Left cardiac atrium (tissue), 4 donors: Measurements from ENCODE around the gene ALKBH7. TPM values are rescaled to one million over a fixed set of nuclear protein-coding genes. Genes with fewer than 3 reads are reported as not detected.
A peak's percentile ranks its signal among the peaks of the same experiment; 100 is the strongest.
"Not testable (repeated sequence)": the region's sequence is repeated elsewhere in the genome, so short reads cannot be mapped to it uniquely, and the experiment has no call there.

Experiments used
- ATAC-seq, 2 donors: fragments of 200-7000 bp; cut with Tn5 transposase; one replicate each; pipeline ENCODE4 v1.9.1; 2020; ENCODE audit warnings: mild to moderate bottlenecking in 2 of 2, moderate library complexity in 2 of 2
- DNase-seq: peaks from one replicate; pipeline ENCODE4 v3.0.0-alpha.2; 2020
- intact Hi-C, 2 donors: fragments of 100-400 bp; cut with DNase I; formaldehyde crosslinking; loops; one replicate each; pipeline versions ENCODE4 v1.14.1 to v1.15.1; 2022 to 2023
- total RNA-seq, 2 donors: library from RNA; stranded (reverse); fragmentation: NEBNext Ultra II Directional; extraction: Animal tissue kit (Norgen Biotek cat#: 25700); gene quantifications; one replicate each; pipeline ENCODE4 v1.2.1, GENCODE V29; 2021
- donor health status: DM: no; HTN: yes; CAD: no.
- donor health status: DM: no; HTN: yes; CAD: no; lungs with severe emphysema.
- donor health status: DM: yes; HTN: yes; CAD: no.
- donor health status: Dilated cardiomyopathy.

The ALKBH7 gene
- total RNA-seq, 2 donors from 2014 or later = 93.7 to 107 TPM

GRCh38 chr19:6393074-6393982, 20.7 kb downstream of the ALKBH7 start, which contains the start of gene GTF2F1:
TSS of gene GTF2F1 (minus strand) at chr19:6393164. CDS start at chr19:6392995, 169 bp downstream.
- ATAC-seq = peak; percentile 95 to 96
- intact Hi-C loops = no loop called here
- DNase-seq = peak; percentile 97

GRCh38 chr19:6393983-6394412, 21.4 kb downstream of the ALKBH7 start:
- ATAC-seq (no peak), DNase-seq (no peak)
- intact Hi-C loops = no loop called here

GRCh38 chr19:6394831-6395230, 22.2 kb downstream of the ALKBH7 start:
- ATAC-seq (no peak), DNase-seq (no peak)
- intact Hi-C loops = no loop called here

GRCh38 chr19:6396305-6396704, 23.7 kb downstream of the ALKBH7 start:
- DNase-seq (no peak), ATAC-seq (no peak)
- intact Hi-C loops = no loop called here

DNA sequence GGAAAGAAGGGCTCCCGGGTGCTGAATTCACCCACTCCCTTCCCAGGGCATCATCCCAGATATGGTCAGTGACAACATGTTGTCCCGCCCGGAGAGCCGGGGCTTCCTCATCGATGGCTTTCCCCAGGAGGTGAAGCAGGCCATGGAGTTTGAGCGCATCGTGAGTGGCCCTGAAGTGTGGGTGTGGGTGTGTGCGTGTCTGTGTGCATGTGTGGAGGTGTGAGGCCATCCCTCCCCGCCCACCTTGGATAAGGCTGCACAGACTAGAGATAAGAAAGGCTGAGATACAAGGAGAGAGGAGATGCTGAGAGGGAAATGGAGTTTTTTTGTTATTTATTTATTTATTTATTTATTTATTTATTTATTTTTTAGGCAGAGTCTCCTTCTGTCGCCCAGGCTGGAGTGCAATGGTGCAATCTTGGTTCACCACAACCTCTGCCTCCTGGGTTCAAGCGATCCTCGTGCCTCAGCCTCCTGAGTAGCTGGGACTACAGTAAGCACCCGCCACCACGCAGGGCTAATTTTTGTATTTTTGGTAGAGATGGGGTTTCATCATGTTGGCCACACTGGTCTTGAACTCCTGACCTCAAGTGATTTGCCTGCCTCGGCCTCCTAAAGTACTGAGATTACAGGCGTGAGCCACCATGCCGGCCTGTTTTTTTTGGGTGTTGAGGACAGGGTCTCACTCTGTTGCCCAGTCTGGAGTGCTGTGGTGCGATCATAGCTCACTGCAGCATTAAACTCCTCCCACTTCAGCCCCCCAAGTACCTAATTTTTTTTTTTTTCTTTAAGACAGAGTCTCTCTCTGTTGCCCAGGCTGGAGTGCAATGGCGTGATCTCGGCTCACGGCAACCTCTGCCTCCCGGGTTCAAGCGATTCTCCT, 27.7 kb downstream of the ALKBH7 start:
- DNase-seq, intact Hi-C loops, ATAC-seq: not testable (repeated sequence)

GRCh38 chr19:6402058-6402457, 29.5 kb downstream of the ALKBH7 start:
- no peak for ATAC-seq
- intact Hi-C loops = no loop called here
- DNase-seq = no peak

DNA sequence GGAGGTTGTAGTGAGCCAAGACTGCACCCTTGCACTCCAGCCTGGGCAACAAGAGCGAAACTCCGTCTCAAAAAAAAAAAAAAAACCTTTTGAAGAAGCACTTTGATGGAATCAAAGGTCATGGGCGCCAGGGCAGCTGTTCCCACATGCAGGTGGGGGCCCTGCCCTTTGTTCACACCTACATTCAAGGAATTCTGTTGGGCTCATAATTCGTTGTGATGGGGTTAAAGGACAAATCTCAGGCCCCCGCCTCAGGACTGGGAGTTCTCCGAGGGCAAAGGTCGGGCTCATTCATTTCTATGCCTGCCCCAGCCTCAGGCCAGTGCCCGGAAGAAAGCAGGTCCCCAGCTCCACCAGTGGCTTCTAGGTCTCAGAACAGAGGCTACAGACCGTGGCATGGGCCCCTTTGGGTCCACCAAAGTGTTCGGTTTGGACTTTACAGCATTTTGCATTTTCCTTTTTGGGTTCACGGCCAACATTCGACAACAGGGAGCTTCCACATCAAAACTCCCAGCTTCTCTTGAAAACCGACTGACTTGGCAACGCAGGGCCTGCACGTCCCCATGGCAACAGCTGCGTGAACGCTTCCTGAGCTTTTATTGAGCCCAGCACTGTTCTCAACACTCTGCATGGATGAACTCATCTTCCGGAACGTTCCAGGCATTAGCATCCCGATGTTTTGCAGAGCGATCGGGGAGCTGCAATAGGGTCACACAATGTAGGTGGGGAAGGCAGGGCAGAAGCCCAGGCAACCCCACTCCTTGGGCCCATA, 30.4 kb downstream of the ALKBH7 start:
- DNase-seq (no peak), ATAC-seq (peak in 1 of 2 donors; percentile 23)
- intact Hi-C loops = no loop called here

GRCh38 chr19:6406401-6406800, 33.8 kb downstream of the ALKBH7 start:
- intact Hi-C loops = no loop called here
- ATAC-seq (no peak), DNase-seq (no peak)

DNA sequence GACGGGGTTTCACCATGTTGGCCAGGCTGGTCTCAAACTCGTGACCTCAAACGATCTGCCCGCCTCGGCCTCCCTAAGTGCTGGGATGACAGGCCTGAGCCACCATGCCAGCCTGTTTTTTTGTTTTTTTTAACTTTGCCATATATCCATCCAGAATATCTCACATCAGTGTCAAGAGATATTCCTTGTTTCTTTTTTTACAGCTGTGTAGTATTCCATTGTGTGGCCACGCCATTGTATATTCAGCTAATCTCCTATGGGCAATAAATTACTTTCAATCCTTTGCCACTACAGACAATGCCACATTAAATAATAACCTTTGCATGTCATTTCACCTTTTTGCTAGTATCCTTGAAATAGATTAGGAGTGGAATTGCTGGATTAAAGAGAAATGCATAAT, 36.8 kb downstream of the ALKBH7 start:
- ATAC-seq (no peak), DNase-seq (no peak)
- intact Hi-C loops = no loop called here

DNA sequence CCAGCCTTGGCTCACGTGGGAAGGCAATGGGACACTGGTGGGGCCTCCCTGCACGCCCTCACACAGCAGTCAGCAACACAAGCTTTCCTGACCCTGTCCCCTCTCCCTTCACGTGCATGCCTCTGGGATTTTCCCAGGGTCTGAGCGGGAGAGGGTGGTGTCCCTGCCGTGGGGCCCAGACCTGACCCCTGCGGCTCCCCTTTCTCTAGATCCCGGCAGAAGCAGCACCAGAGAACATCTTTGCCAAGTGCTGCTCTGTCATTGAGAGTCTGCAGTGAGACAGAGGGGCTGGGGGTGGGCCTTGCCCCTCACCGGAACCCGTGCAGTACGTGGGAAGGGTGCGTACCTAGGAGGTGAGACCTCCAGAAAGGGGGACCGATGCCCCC, 39.5 kb downstream of the ALKBH7 start:
- intact Hi-C loops = no loop called here
- ATAC-seq (peak; percentile 6 to 21), DNase-seq (no peak)

- intact Hi-C loops = no loop called here
- DNase-seq (no peak), ATAC-seq (peak in 1 of 2 donors; percentile 17)
Measured at GRCh38 chr19:6412447-6413091, 40.0 kb downstream of the ALKBH7 start.

GRCh38 chr19:6413291-6413690, 40.7 kb downstream of the ALKBH7 start:
- DNase-seq = no peak
- ATAC-seq = no peak
- intact Hi-C loops = no loop called here

DNA sequence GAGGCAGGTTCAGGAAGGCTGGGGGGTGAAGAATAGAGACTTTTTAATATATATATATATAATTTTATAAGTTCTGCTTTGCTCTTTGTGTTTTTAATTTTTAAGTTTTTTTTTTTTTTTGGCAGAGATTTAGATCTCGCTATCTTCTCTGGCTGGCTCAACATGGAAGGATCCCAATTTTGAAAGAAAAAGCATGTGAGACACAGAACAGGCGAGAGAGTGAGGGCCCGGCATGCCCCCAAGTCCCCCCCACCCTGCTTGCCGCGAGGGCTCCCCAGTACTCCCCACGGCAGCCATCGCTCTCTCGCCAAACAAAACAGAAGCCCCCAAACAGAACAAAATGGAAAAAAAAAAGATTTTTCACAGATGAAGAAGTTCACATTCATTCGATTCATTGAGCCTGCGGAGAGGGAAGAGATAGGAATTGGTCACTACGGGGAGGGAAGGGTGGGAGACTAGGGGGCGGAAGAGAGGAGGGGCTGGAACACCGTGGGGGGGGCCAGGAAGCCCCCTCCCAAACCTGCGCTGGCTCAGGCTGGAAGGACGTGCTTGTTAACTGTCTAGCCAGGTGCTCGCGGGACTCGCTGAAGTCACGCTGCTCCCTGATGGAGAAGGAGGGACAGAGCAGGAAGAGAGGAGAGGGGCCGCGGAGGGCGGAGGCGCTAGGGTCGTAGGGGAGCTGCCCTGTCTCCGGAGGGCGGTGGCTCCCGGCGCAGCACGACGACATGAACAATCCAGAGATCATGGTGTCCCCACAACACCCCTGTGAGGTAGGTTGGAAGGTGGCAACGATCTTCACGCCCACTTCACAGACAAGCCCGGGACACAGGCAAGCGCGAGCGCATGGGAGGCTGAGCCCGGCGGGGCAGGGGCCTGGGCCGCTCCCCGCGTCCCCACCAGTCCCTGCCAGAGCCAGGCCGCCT, 41.4 kb downstream of the ALKBH7 start:
- DNase-seq (no peak), ATAC-seq (no peak)
- intact Hi-C loops = no loop called here

DNA sequence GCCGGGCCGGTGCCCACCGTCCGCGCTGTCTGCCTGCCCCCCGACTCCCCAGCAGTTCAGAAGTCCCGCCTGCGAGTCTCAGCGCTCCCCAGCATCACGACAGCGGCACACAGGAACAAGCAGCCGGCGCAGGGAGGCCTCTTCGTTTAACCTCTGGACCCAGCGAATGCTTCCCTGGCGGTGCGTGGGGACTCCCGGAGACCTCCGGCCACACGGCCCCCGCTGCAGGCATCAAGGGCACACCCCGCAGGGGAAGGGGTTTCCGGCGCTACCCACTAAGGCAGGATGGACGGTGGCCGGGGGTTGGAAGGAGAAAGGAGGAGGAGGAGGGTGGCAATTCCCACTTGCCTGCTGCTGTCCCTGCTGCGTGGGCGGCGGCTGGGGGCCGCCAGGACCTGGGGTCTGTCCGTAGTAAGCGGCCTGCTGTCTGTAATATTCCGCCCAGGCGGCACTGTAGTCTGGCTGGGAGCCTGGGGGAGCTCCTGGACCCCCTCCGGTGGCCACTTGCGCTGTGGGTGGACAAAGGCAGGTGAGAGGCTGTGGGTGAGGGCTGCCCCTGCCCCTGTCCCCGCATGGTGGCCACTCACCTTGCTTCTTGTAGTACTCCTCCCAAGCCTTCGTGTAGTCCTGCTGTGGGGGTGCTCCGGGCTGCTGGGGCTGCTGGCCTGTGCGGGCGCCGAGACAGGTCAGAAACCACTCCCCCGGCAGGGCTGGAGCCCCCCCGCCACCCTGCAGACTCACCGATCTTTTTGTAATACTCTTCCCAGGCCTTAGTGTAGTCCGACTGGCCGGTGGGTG, 42.4 kb downstream of the ALKBH7 start:
- ATAC-seq (no peak), DNase-seq (no peak)
- intact Hi-C loops = no loop called here

GRCh38 chr19:6415591-6416190, 43.1 kb downstream of the ALKBH7 start:
- DNase-seq (no peak), ATAC-seq (no peak)
- intact Hi-C loops = no loop called here

GRCh38 chr19:6416658-6417405, 44.2 kb downstream of the ALKBH7 start:
- no peak for DNase-seq
- intact Hi-C loops = no loop called here
- ATAC-seq = no peak
